WTC11 (cell line): Measurements from ENCODE around the gene TMEM156. TPM values are rescaled to one million over a fixed set of nuclear protein-coding genes. Genes with fewer than 3 reads are reported as not detected.

ENCODE experiments used
- ATAC-seq: fragments of 200-7000 bp; cut with Tn5 transposase; 2 replicates; pipeline ENCODE4 v1.10.0; 2021; ENCODE audit warnings: mild to moderate bottlenecking, moderate library complexity
- CTCF ChIA-PET: fragments of 300-600 bp; sonication (Branson Sonifier 250); formaldehyde crosslinking; loops from one replicate; lab custom pipeline; 2021; ENCODE audit warnings: antibody characterized with exemption; lab: Charles Lee
- POLR2A ChIA-PET: fragments of 350-600 bp; sonication (Branson Sonifier 250); formaldehyde crosslinking; loops from one replicate; lab custom pipeline; 2021; ENCODE audit warnings: antibody characterized with exemption; lab: Charles Lee
- DNase-seq: peaks from one replicate; pipeline ENCODE4 v3.0.0; 2021; ENCODE audit warnings: low spot score
- H3K27ac Mint-ChIP-seq: 2 replicates; pipeline ENCODE4 v1.8.0; 2021; ENCODE audit warnings: mixed read lengths
- H3K27me3 Mint-ChIP-seq: 2 replicates; pipeline ENCODE4 v1.8.0; 2021; ENCODE audit warnings: low read depth, mild to moderate bottlenecking, moderate library complexity, mixed read lengths
- H3K36me3 Mint-ChIP-seq: 2 replicates; pipeline ENCODE4 v1.8.0; 2021; ENCODE audit warnings: mixed read lengths
- H3K4me1 Mint-ChIP-seq: 2 replicates; pipeline ENCODE4 v1.8.0; 2022; ENCODE audit warnings: mixed read lengths
- H3K4me3 Mint-ChIP-seq: 2 replicates; pipeline ENCODE4 v1.8.0; 2021; ENCODE audit warnings: mild to moderate bottlenecking, moderate library complexity, mixed read lengths
- H3K9me3 Mint-ChIP-seq: 2 replicates; pipeline ENCODE4 v1.8.0; 2021; ENCODE audit warnings: mixed read lengths
- CBFB ChIP-seq: sonication (generic); formaldehyde crosslinking; IDR thresholded peaks from 2 replicates; pipeline ENCODE4 v1.8.1; 2022; ENCODE audit warnings: mild to moderate bottlenecking, low read depth, missing genetic modification reagents
- CDX4 ChIP-seq: fragments of 250-450 bp; sonication (Bioruptor Pico); IDR thresholded peaks from 2 replicates; pipeline ENCODE4 v1.9.0; 2021; ENCODE audit warnings: moderate library complexity, mild to moderate bottlenecking, inconsistent platforms, borderline replicate concordance
- E2F1 ChIP-seq: sonication (generic); formaldehyde crosslinking; IDR thresholded peaks from 2 replicates; pipeline ENCODE4 v1.8.0; 2022; ENCODE audit warnings: mild to moderate bottlenecking, missing genetic modification reagents
- FOXK1 ChIP-seq: sonication (generic); formaldehyde crosslinking; IDR thresholded peaks from 2 replicates; pipeline ENCODE4 v1.8.0; 2022; ENCODE audit warnings: mild to moderate bottlenecking, moderate library complexity, missing genetic modification reagents
- HMGXB4 ChIP-seq: sonication (generic); formaldehyde crosslinking; IDR thresholded peaks from 2 replicates; pipeline ENCODE4 v1.8.1; 2023; ENCODE audit warnings: mild to moderate bottlenecking, moderate library complexity, missing genetic modification reagents
- KAT7 ChIP-seq: sonication (generic); formaldehyde crosslinking; IDR thresholded peaks from 2 replicates; pipeline ENCODE4 v1.8.1; 2023; ENCODE audit warnings: missing genetic modification reagents, mild to moderate bottlenecking, borderline replicate concordance
- NFATC4 ChIP-seq: fragments of 250-450 bp; sonication (Bioruptor Pico); IDR thresholded peaks from 2 replicates; pipeline ENCODE4 v1.9.0; 2021; ENCODE audit warnings: mild to moderate bottlenecking
- NFYB ChIP-seq: sonication (generic); formaldehyde crosslinking; conservative IDR thresholded peaks from 2 replicates; pipeline ENCODE4 v1.8.0; 2022; ENCODE audit warnings: low read depth, missing genetic modification reagents
- NR2C2 ChIP-seq: sonication (generic); formaldehyde crosslinking; IDR thresholded peaks from 2 replicates; pipeline ENCODE4 v1.8.0; 2022; ENCODE audit warnings: mild to moderate bottlenecking, missing genetic modification reagents
- OVOL2 ChIP-seq: fragments of 250-450 bp; sonication (Bioruptor Pico); IDR thresholded peaks from 2 replicates; pipeline ENCODE4 v1.9.0; 2021; ENCODE audit warnings: mild to moderate bottlenecking, borderline replicate concordance
- RELA ChIP-seq: sonication (generic); formaldehyde crosslinking; IDR thresholded peaks from 2 replicates; pipeline ENCODE4 v1.8.1; 2022; ENCODE audit warnings: missing genetic modification reagents, mild to moderate bottlenecking, borderline replicate concordance
- SMAD3 ChIP-seq: sonication (generic); formaldehyde crosslinking; IDR thresholded peaks from 2 replicates; pipeline ENCODE4 v1.8.0; 2022; ENCODE audit warnings: missing genetic modification reagents, mild to moderate bottlenecking, borderline replicate concordance
- SP1 ChIP-seq: sonication (generic); formaldehyde crosslinking; conservative IDR thresholded peaks from 2 replicates; pipeline ENCODE4 v1.8.1; 2022; ENCODE audit warnings: missing genetic modification reagents
- TEAD1 ChIP-seq: sonication (generic); formaldehyde crosslinking; IDR thresholded peaks from 2 replicates; pipeline ENCODE4 v1.8.0; 2022; ENCODE audit warnings: mild to moderate bottlenecking, missing genetic modification reagents
- ZBTB21 ChIP-seq: sonication (generic); formaldehyde crosslinking; IDR thresholded peaks from 2 replicates; pipeline ENCODE4 v1.8.1; 2023; ENCODE audit warnings: mild to moderate bottlenecking, missing genetic modification reagents, borderline replicate concordance
- ZBTB43 ChIP-seq: sonication (generic); formaldehyde crosslinking; IDR thresholded peaks from 2 replicates; pipeline ENCODE4 v1.8.1; 2023; ENCODE audit warnings: mild to moderate bottlenecking, missing genetic modification reagents
- ZNF263 ChIP-seq: sonication (generic); formaldehyde crosslinking; IDR thresholded peaks from 2 replicates; pipeline ENCODE4 v1.8.1; 2022; ENCODE audit warnings: low read depth, mild to moderate bottlenecking, moderate library complexity, missing genetic modification reagents
- ZNF512 ChIP-seq: sonication (generic); formaldehyde crosslinking; IDR thresholded peaks from 2 replicates; pipeline ENCODE4 v1.8.1; 2022; ENCODE audit warnings: missing genetic modification reagents, borderline replicate concordance
- ZNF532 ChIP-seq: fragments of 250-450 bp; sonication (Bioruptor Pico); IDR thresholded peaks from 2 replicates; pipeline ENCODE4 v1.9.0; 2021; ENCODE audit warnings: mild to moderate bottlenecking, borderline replicate concordance
- ZNF671 ChIP-seq: fragments of 250-450 bp; sonication (Bioruptor Pico); IDR thresholded peaks from 2 replicates; pipeline ENCODE4 v1.8.0; 2021; ENCODE audit warnings: mild to moderate bottlenecking
- total RNA-seq: library from RNA; stranded (reverse); gene quantifications from 3 replicates; pipeline ENCODE4 v1.2.3, GENCODE V29; 2021

TMEM156 gene
- total RNA-seq, 1 experiment from 2014 or later = 0.24 TPM

GRCh38 chr4:38920186-38920585 lies 112.0 kb downstream of the TMEM156 start (continued):
- TF ChIP-seq ZNF532 (no peak), ZNF512 (no peak), TEAD1 (CRISPR knock-in tag) (no peak), ZBTB43 (CRISPR knock-in tag) (no peak), ZBTB21 (CRISPR knock-in tag) (no peak), CDX4 (CRISPR knock-in tag) (no peak), RELA (CRISPR knock-in tag) (no peak)

GRCh38 chr4:38919494-38919893 lies 112.7 kb downstream of the TMEM156 start:
- CTCF ChIA-PET = no interaction called here
- no peak overlapping the region for H3K4me3 Mint-ChIP-seq
- no peak overlapping the region for H3K27ac Mint-ChIP-seq
- no peaks in the 10 kb centered on the region for H3K27me3 Mint-ChIP-seq
- H3K36me3 Mint-ChIP-seq = peaks cover 6% of the 10 kb centered on the region
- POLR2A ChIA-PET = no interaction called here
- H3K9me3 Mint-ChIP-seq = peaks cover 6% of the 10 kb centered on the region
- H3K4me1 Mint-ChIP-seq = peaks cover 2% of the 10 kb centered on the region; the same call in 1 of the 2 replicates
- no peak for DNase-seq
- no peak for ATAC-seq
- TF ChIP-seq KAT7 (CRISPR knock-in tag) = no peak
- no peak for TF ChIP-seq SMAD3 (CRISPR knock-in tag)
- no peak for TF ChIP-seq NFYB (CRISPR knock-in tag)
- no peak for TF ChIP-seq OVOL2 (CRISPR knock-in tag)
- no peak for TF ChIP-seq CDX4 (CRISPR knock-in tag)
- no peak for TF ChIP-seq E2F1 (CRISPR knock-in tag)
- TF ChIP-seq HMGXB4 = no peak
- TF ChIP-seq FOXK1 (CRISPR knock-in tag) = no peak
- TF ChIP-seq NR2C2 (CRISPR knock-in tag) = no peak
- TF ChIP-seq ZNF263 (CRISPR knock-in tag) = no peak
- TF ChIP-seq ZNF671 (CRISPR knock-in tag) = no peak
- no peak for TF ChIP-seq SP1 (CRISPR knock-in tag)
- TF ChIP-seq NFATC4 (CRISPR knock-in tag) = no peak
- TF ChIP-seq CBFB (CRISPR knock-in tag) = no peak
